H9 (cell line): Measurements from ENCODE around the gene CSTF3. TPM values are rescaled to one million over a fixed set of nuclear protein-coding genes. Genes with fewer than 3 reads are reported as not detected.

Experiments
- DNase-seq: peaks from one replicate; pipeline ENCODE4 v3.0.0-alpha.2; 2017
- H2AFZ ChIP-seq: one replicate; pipeline ENCODE4 v1.6.1; 2013; ENCODE audit warnings: mild to moderate bottlenecking, low read length, control low read depth, moderate library complexity
- H2AK5ac ChIP-seq: 2 replicates; pipeline ENCODE4 v1.6.1; 2013; ENCODE audit warnings: low read length, control low read depth, mixed read lengths; ENCODE audit not compliant: insufficient read length
- H2BK120ac ChIP-seq: one replicate; pipeline ENCODE4 v1.6.1; 2013; ENCODE audit warnings: low read depth, mild to moderate bottlenecking, low read length, control low read depth, inconsistent platforms; ENCODE audit not compliant: poor library complexity, severe bottlenecking
- H2BK12ac ChIP-seq: 2 replicates; pipeline ENCODE4 v1.6.1; 2013; ENCODE audit warnings: low read length, control low read depth, mixed read lengths, low read depth; ENCODE audit not compliant: insufficient read length
- H2BK15ac ChIP-seq: 2 replicates; pipeline ENCODE4 v1.6.1; 2013; ENCODE audit warnings: low read depth, low read length, control low read depth
- H2BK20ac ChIP-seq: one replicate; pipeline ENCODE4 v1.6.1; 2013; ENCODE audit warnings: low read depth, mild to moderate bottlenecking, low read length, control low read depth, inconsistent platforms; ENCODE audit not compliant: poor library complexity, severe bottlenecking
- H2BK5ac ChIP-seq: 2 replicates; pipeline ENCODE4 v1.6.1; 2013; ENCODE audit warnings: low read length, control low read depth, mixed read lengths; ENCODE audit not compliant: insufficient read length
- H3K14ac ChIP-seq: 2 replicates; pipeline ENCODE4 v1.6.1; 2013; ENCODE audit warnings: low read length, control low read depth; ENCODE audit not compliant: insufficient read depth
- H3K18ac ChIP-seq: 2 replicates; pipeline ENCODE4 v1.6.1; 2013; ENCODE audit warnings: low read depth, mild to moderate bottlenecking, mixed read lengths, low read length, control low read depth; ENCODE audit not compliant: insufficient read length
- H3K23ac ChIP-seq: 2 replicates; pipeline ENCODE4 v1.6.1; 2013; ENCODE audit warnings: low read length, control low read depth, mixed read lengths, low read depth; ENCODE audit not compliant: insufficient read length
- H3K23me2 ChIP-seq: 2 replicates; pipeline ENCODE4 v1.6.1; 2013; ENCODE audit warnings: low read depth, mild to moderate bottlenecking, mixed read lengths, low read length, control low read depth; ENCODE audit not compliant: insufficient read length, poor library complexity, severe bottlenecking
- H3K27ac ChIP-seq: 2 replicates; pipeline ENCODE4 v1.5.1; 2013; ENCODE audit warnings: low read length, control low read depth, mixed read lengths, low read depth; ENCODE audit not compliant: insufficient read length
- H3K27me3 ChIP-seq: 2 replicates; pipeline ENCODE4 v1.6.1; 2013; ENCODE audit warnings: low read length, control low read depth, inconsistent platforms; ENCODE audit not compliant: insufficient read depth
- H3K4ac ChIP-seq: 2 replicates; pipeline ENCODE4 v1.6.1; 2013; ENCODE audit warnings: low read depth, mild to moderate bottlenecking, control low read depth, inconsistent platforms, low read length, moderate library complexity
- H3K4me1 ChIP-seq: 2 replicates; pipeline ENCODE4 v1.6.1; 2013; ENCODE audit warnings: low read length, control low read depth, inconsistent platforms; ENCODE audit not compliant: insufficient read depth
- H3K4me2 ChIP-seq: 2 replicates; pipeline ENCODE4 v1.6.1; 2013; ENCODE audit warnings: low read length, control low read depth, mixed read lengths; ENCODE audit not compliant: insufficient read length, insufficient read depth
- H3K56ac ChIP-seq: 2 replicates; pipeline ENCODE4 v1.6.1; 2013; ENCODE audit warnings: low read depth, mild to moderate bottlenecking, mixed read lengths, low read length, control low read depth; ENCODE audit not compliant: insufficient read length
- H3K79me1 ChIP-seq: 2 replicates; pipeline ENCODE4 v1.6.1; 2013; ENCODE audit warnings: low read depth, mild to moderate bottlenecking, moderate library complexity, low read length, control low read depth, inconsistent platforms; ENCODE audit not compliant: insufficient read depth, poor library complexity, severe bottlenecking
- H3K79me2 ChIP-seq: 2 replicates; pipeline ENCODE4 v1.6.1; 2013; ENCODE audit warnings: low read length, control low read depth, inconsistent platforms; ENCODE audit not compliant: insufficient read depth
- H3K9ac ChIP-seq: 2 replicates; pipeline ENCODE4 v1.6.1; 2013; ENCODE audit warnings: low read length, control low read depth, mixed read lengths; ENCODE audit not compliant: insufficient read length; ENCODE audit errors: extremely low read depth
- H3K9me3 ChIP-seq: one replicate; pipeline ENCODE4 v1.6.1; 2013; ENCODE audit warnings: low read depth, low read length, inconsistent platforms; ENCODE audit not compliant: control insufficient read depth
- H3T11ph ChIP-seq: one replicate; pipeline ENCODE4 v1.6.1; 2013; ENCODE audit warnings: mild to moderate bottlenecking, low read length, control low read depth, inconsistent platforms
- H4K20me1 ChIP-seq: one replicate; pipeline ENCODE4 v1.6.1; 2013; ENCODE audit not compliant: control insufficient read depth, insufficient read length, insufficient read depth
- H4K5ac ChIP-seq: 2 replicates; pipeline ENCODE4 v1.6.1; 2013; ENCODE audit warnings: low read depth, mild to moderate bottlenecking, mixed read lengths, low read length, control low read depth; ENCODE audit not compliant: insufficient read length
- H4K8ac ChIP-seq: replicated peaks from 2 replicates; pipeline ENCODE4 v1.6.1; 2013; ENCODE audit warnings: low read length, control low read depth, mixed read lengths, low read depth; ENCODE audit not compliant: insufficient read length
- H4K91ac ChIP-seq: 2 replicates; pipeline ENCODE4 v1.6.1; 2013; ENCODE audit warnings: low read depth, mild to moderate bottlenecking, moderate library complexity, mixed read lengths, low read length, control low read depth; ENCODE audit not compliant: insufficient read length
- H3K27ac Mint-ChIP-seq, 3 experiments: 2 replicates in 2 of 3; 3 replicates in 1 of 3; pipeline ENCODE4 v1.8.0; 2020 to 2021; ENCODE audit warnings: mixed read lengths in 3 of 3, mild to moderate bottlenecking in 1 of 3, moderate library complexity in 1 of 3
- H3K27me3 Mint-ChIP-seq: 2 replicates; pipeline ENCODE4 v1.8.0; 2021; ENCODE audit warnings: low read depth, mild to moderate bottlenecking, moderate library complexity, mixed read lengths
- H3K36me3 Mint-ChIP-seq, 3 experiments: 2 replicates in 2 of 3; 3 replicates in 1 of 3; pipeline ENCODE4 v1.8.0; 2020 to 2021; ENCODE audit warnings: low read depth in 3 of 3, mixed read lengths in 3 of 3; ENCODE audit not compliant: insufficient read depth in 1 of 3
- H3K4me1 Mint-ChIP-seq, 2 experiments: 2 replicates each; pipeline ENCODE4 v1.8.0; 2020; ENCODE audit warnings: mixed read lengths in 2 of 2
- H3K4me3 Mint-ChIP-seq, 2 experiments: 2 replicates in 1 of 2; 3 replicates in 1 of 2; pipeline ENCODE4 v1.8.0; 2020 to 2021; ENCODE audit warnings: mild to moderate bottlenecking in 2 of 2, mixed read lengths in 2 of 2, moderate library complexity in 1 of 2
- H3K9me3 Mint-ChIP-seq, 2 experiments: 2 replicates in 1 of 2; 3 replicates in 1 of 2; pipeline ENCODE4 v1.8.0; 2020; ENCODE audit warnings: mild to moderate bottlenecking in 2 of 2, mixed read lengths in 2 of 2, moderate library complexity in 1 of 2
- CTCF ChIP-seq: fragments of 200-600 bp; sonication (generic); conservative IDR thresholded peaks from 3 replicates; pipeline ENCODE4 v1.8.0; 2021; ENCODE audit warnings: antibody characterized with exemption, mild to moderate bottlenecking
- WGBS: extraction: QIAGEN DNeasy Blood & Tissue Kit; methylation state at CpG from one replicate; pipeline ENCODE4 v1.1.7; 2013; ENCODE audit warnings: missing lambda C conversion rate, low lambda C conversion rate, mixed read lengths; ENCODE audit not compliant: insufficient read length; ENCODE audit errors: extremely low coverage; 5-methylcytosine and 5-hydroxymethylcytosine counted together
- total RNA-seq: library from RNA; stranded (reverse); gene quantifications from 2 replicates; pipeline ENCODE4 v1.2.1, GENCODE V29; 2021

Gene CSTF3
- total RNA-seq, 1 experiment from 2014 or later = 41.5 TPM

DNA sequence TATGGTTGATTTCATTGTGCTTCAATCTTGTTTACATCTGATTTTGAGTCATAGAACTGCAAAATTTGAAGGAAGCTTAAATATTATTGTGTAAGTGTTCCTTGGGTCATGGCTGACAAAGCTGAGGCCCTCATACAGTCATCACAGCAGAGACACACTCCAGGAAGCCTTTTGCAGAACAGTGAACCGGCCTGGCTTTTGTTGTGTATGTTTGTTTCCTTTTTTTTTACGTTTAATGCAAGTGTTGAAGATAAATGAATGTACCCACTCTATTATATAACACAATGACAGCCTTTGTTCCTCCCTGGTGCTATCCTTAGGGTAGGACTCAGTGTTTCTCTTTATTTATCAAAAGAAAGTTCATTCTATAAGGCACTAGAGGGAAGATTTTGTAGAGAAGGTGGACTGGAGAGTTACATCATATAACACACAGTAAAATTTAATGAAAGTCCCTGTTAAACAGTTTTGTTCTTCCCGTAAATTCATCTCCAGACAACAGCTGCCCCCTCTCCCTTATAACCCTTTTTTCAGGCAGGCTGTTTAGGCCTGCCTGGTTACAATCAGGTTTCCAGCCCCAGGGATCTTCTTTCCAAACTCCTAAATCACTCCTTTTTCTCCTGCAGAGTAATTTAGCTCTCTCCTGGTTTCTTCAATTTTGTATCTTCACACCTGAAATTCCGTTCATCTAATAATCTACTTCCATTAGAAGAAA is 34.3 kb upstream of the CSTF3 start:
- H2BK15ac ChIP-seq = no peak overlapping the region
- peak overlapping the region; percentile 12 to 97 (median 78); a peak in 5 of 7 replicates for H3K27ac Mint-ChIP-seq
- no peak overlapping the region for H3K56ac ChIP-seq
- H3K18ac ChIP-seq = no peak overlapping the region
- no peak overlapping the region for H3K4me2 ChIP-seq
- no peak for DNase-seq
- H3K23ac ChIP-seq = no peak overlapping the region
- H2BK12ac ChIP-seq = no peak overlapping the region
- no peak overlapping the region for H2AK5ac ChIP-seq
- H3K27me3 ChIP-seq = no peaks in the 10 kb centered on the region
- H3K4me1 Mint-ChIP-seq = peaks cover 8 to 16% of the 10 kb centered on the region in 2 experiments
- H3T11ph ChIP-seq = no peak overlapping the region
- H3K79me2 ChIP-seq = no peaks in the 10 kb centered on the region
- H4K8ac ChIP-seq = no peak overlapping the region
- no peaks in the 10 kb centered on the region; a peak in 1 of 5 replicates for H3K9me3 Mint-ChIP-seq
- no peaks in the 10 kb centered on the region for H3K9me3 ChIP-seq
- H3K9ac ChIP-seq = no peak overlapping the region
- H3K79me1 ChIP-seq = no peaks in the 10 kb centered on the region
- no peak overlapping the region for H4K5ac ChIP-seq
- no peaks in the 10 kb centered on the region; a peak in 2 of 7 replicates for H3K36me3 Mint-ChIP-seq
- H4K20me1 ChIP-seq = no peaks in the 10 kb centered on the region
- H3K27ac ChIP-seq = no peak overlapping the region
- no peak overlapping the region for H3K4me3 Mint-ChIP-seq
- H2BK120ac ChIP-seq = no peak overlapping the region
- no CpG with 5 or more reads among the region's 4 CpGs for WGBS
- no peak overlapping the region for H2AFZ ChIP-seq
- H2BK20ac ChIP-seq = no peak overlapping the region
- H3K23me2 ChIP-seq = no peaks in the 10 kb centered on the region
- TF ChIP-seq CTCF = no peak
- H3K4me1 ChIP-seq = no peaks in the 10 kb centered on the region
- no peak overlapping the region for H4K91ac ChIP-seq
- H3K4ac ChIP-seq = no peak overlapping the region
- no peaks in the 10 kb centered on the region for H3K27me3 Mint-ChIP-seq
- H3K14ac ChIP-seq = no peak overlapping the region
- H2BK5ac ChIP-seq = no peak overlapping the region
